ENCODE results near the gene CSNK1A1.

DNA sequence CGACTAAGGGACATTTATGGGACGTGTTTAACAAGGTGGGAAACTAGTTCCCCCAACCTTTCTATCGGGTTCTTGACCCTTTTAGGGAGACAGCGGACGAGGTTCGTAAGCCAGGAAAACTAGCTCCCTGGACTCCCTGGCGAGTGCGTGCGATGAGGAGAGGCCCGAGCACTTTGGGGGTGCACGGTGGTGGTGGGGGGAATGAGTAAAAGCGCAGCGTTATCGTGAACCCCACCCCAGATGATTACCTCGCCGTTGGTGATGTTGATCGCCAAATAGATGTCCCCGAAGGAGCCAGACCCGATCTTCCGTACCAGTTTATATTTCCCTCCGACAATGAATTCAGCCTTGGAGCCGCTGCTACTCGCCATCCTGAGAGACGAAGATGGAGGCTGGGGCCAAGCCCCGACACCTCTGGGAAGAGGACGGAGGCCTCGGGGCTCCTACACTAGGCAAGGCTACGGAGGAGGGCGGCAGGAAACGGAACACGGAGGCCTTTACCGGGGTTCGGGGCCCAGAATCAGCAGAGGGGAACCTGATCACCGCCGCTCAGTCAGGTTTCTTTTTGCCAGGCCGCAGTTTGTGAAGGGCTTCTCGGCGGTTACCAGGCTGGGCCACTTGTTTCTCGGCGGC, 529 bp downstream of the CSNK1A1 start:
- TF ChIP-seq, protein P1, sequence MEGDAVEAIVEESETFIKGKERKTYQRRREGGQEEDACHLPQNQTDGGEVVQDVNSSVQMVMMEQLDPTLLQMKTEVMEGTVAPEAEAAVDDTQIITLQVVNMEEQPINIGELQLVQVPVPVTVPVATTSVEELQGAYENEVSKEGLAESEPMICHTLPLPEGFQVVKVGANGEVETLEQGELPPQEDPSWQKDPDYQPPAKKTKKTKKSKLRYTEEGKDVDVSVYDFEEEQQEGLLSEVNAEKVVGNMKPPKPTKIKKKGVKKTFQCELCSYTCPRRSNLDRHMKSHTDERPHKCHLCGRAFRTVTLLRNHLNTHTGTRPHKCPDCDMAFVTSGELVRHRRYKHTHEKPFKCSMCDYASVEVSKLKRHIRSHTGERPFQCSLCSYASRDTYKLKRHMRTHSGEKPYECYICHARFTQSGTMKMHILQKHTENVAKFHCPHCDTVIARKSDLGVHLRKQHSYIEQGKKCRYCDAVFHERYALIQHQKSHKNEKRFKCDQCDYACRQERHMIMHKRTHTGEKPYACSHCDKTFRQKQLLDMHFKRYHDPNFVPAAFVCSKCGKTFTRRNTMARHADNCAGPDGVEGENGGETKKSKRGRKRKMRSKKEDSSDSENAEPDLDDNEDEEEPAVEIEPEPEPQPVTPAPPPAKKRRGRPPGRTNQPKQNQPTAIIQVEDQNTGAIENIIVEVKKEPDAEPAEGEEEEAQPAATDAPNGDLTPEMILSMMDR (conservative IDR thresholded peaks at IDR 0.05; ENCODE audit: low read length): no peak
- TF ChIP-seq EZH2phosphoT487 (IDR thresholded peaks at IDR 0.05; ENCODE audit: borderline replicate concordance, low read depth, low read length): no peak
